ENCODE data around the gene OTOA. TPM values are rescaled to one million over a fixed set of nuclear protein-coding genes. Genes with fewer than 3 reads are reported as not detected.
A peak's percentile ranks its signal among the peaks of the same experiment; 100 is the strongest.

The OTOA gene
- total and polyA plus RNA-seq, 2 of the 8 experiments (the other 6 are each of a cell fraction or from before 2014, with no cell fraction given): 0.06 to 0.32 TPM

DNA sequence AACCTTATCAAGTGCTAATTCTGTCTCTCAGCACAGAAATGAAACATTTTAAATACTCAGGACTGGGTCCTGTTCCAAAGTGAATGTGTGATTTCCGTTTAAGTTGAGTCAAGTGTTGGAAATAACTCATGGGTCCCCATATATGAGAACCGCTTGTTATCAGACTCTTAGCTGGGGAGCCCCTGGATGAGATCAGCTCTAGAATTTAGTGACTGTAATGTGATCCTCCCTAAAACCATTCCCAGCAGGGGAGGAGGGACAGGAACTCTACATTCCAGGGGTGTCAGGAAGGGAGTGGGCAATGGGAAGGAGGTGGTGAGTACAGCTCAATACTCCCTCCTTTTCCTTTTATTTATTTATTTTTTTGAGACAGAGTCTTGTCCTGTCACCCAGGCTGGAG lies 37.5 kb downstream of the OTOA start:
- ChIA-PET POLR2A (ENCODE audit: partially characterized antibody) (interaction anchor here (0.6 kb wide), 1 partner anchor 1739 kb away, joined by 3 read pairs; no protein-coding TSS in a partner anchor), CTCF (ENCODE audit: partially characterized antibody) (interaction anchor here (0.7 to 9.9 kb wide), 7 partner anchors 9 to 1044 kb away, joined by 3 to 93 read pairs (median 3); no protein-coding TSS in a partner anchor)
- no peak overlapping the region for H2BK20ac ChIP-seq (ENCODE audit: low read length)
- no peak for FAIRE-seq
- peaks cover 0 to 2% (median 1%) of the 10 kb centered on the region in 4 experiments; a peak in 2 of 7 replicates for H3K4me1 ChIP-seq (replicated peaks in 1 of 4; ENCODE audit: control insufficient read depth in 3 of 4, insufficient read depth in 4 of 4, low read length in 3 of 4)
- H3K9ac ChIP-seq (replicated peaks in 1 of 4; ENCODE audit: extremely low read depth in 1 of 4, low read depth in 3 of 4, low read length in 3 of 4): no peak overlapping the region
- H3K4me2 ChIP-seq (ENCODE audit: insufficient read depth in 1 of 2, low read depth in 2 of 2, low read length in 2 of 2): no peak overlapping the region
- WGBS, 2 experiments (ENCODE audit: extremely low coverage in 1 of 2, insufficient coverage in 1 of 2, insufficient read length in 1 of 2, insufficient replicate concordance in 2 of 2, low coverage in 1 of 2, low lambda C conversion rate in 2 of 2, missing lambda C conversion rate in 1 of 2): 48% methylated on average over 2 of the region's 2 CpGs; no CpG with 5 or more reads in 1 of the 2 experiments
- H4K5ac ChIP-seq (ENCODE audit: insufficient read length, low read depth, low read length): no peak overlapping the region
- H3K79me2 ChIP-seq (ENCODE audit: control insufficient read depth in 1 of 2, insufficient read depth in 2 of 2, low read length in 2 of 2): no peaks in the 10 kb centered on the region
- no peaks in the 10 kb centered on the region for H3K36me3 ChIP-seq (ENCODE audit: control insufficient read depth in 2 of 4, insufficient read depth in 4 of 4, low read length in 3 of 4)
- no peak overlapping the region for H3K18ac ChIP-seq (ENCODE audit: extremely low read depth, low read length)
- H3K79me1 ChIP-seq (ENCODE audit: low read depth, low read length): no peaks in the 10 kb centered on the region
- no peak overlapping the region for H3K4ac ChIP-seq (replicated peaks; ENCODE audit: insufficient read length, low read depth, low read length)
- no peak overlapping the region for H4K91ac ChIP-seq (replicated peaks; ENCODE audit: insufficient read length, low read length)
- no peak overlapping the region for H2BK120ac ChIP-seq (replicated peaks; ENCODE audit: low read depth, low read length)
- H2AK5ac ChIP-seq (ENCODE audit: low read depth, low read length): no peak overlapping the region
- H3K27ac ChIP-seq (ENCODE audit: low read depth, low read length): no peak overlapping the region
- no peak overlapping the region for H2BK15ac ChIP-seq (ENCODE audit: low read length)
- no peak overlapping the region for H3K4me3 ChIP-seq (ENCODE audit: extremely low read depth in 1 of 4, insufficient read depth in 2 of 4, low read depth in 3 of 4, low read length in 4 of 4)
- no peak overlapping the region for H2AFZ ChIP-seq (ENCODE audit: low read length)
- H3K27me3 ChIP-seq (replicated peaks in 1 of 4; ENCODE audit: control insufficient read depth in 3 of 4, extremely low read depth in 1 of 4, insufficient read depth in 3 of 4, low read length in 3 of 4): no peaks in the 10 kb centered on the region
- no peaks in the 10 kb centered on the region for H3K23me2 ChIP-seq (ENCODE audit: low read depth, low read length)
- no peak overlapping the region for H2BK5ac ChIP-seq (ENCODE audit: low read depth, low read length)
- H4K20me1 ChIP-seq (replicated peaks in 1 of 2; ENCODE audit: control insufficient read depth in 1 of 2, insufficient read depth in 2 of 2, low read length in 2 of 2): no peaks in the 10 kb centered on the region
- no peak overlapping the region for H4K8ac ChIP-seq (ENCODE audit: extremely low read depth, insufficient read depth, low read length)
- H3K56ac ChIP-seq (replicated peaks; ENCODE audit: insufficient read length, low read depth, low read length): no peak overlapping the region
- no peak for TF ChIP-seq JUN (IDR thresholded peaks at IDR 0.05; ENCODE audit: low read depth, low read length)
- 0 out of 2 replicates have a peak, but pooled peaks have one; percentile 9 for TF ChIP-seq SIX5 (IDR thresholded peaks at IDR 0.05; ENCODE audit: low read depth, low read length)
- peak; percentile 92 for TF ChIP-seq TEAD4 (IDR thresholded peaks at IDR 0.05; ENCODE audit: low read depth, low read length)
- H3K14ac ChIP-seq (ENCODE audit: insufficient read length): no peak overlapping the region
- no peak overlapping the region for H3K23ac ChIP-seq (ENCODE audit: insufficient read length)
- H2BK12ac ChIP-seq (ENCODE audit: low read depth, low read length): no peak overlapping the region
- DNase-seq (ENCODE audit: low read depth in 1 of 2, low spot score in 2 of 2): no peak
- H3K9me3 ChIP-seq (ENCODE audit: insufficient read depth in 2 of 2, low read depth in 1 of 2, low read length in 1 of 2): no peaks in the 10 kb centered on the region

Data from H1 (cell line).